CD4-positive, alpha-beta memory T cell (primary cell): Measurements from ENCODE around the gene DCDC2C. TPM values are rescaled to one million over a fixed set of nuclear protein-coding genes. Genes with fewer than 3 reads are reported as not detected.

Experiments
- CTCF ChIA-PET: fragments of 350-600 bp; sonication (Branson Sonifier 250); formaldehyde crosslinking; loops from one replicate; lab custom pipeline; 2021; ENCODE audit warnings: inconsistent platforms; ENCODE audit not compliant: partially characterized antibody; lab: Charles Lee
- POLR2A ChIA-PET: fragments of 350-600 bp; sonication (Branson Sonifier 250); formaldehyde crosslinking; loops from one replicate; lab custom pipeline; 2021; ENCODE audit not compliant: partially characterized antibody; lab: Charles Lee
- DNase-seq, 5 donors: peaks; one replicate each; pipeline versions ENCODE4 v3.0.0 to v3.0.0-alpha.2; 2020 to 2022; ENCODE audit warnings: mixed read lengths in 1 of 5
- H3K27ac ChIP-seq: one replicate; pipeline ENCODE4 v1.7.0; 2013; ENCODE audit warnings: low read depth, low read length
- H3K27me3 ChIP-seq: 2 replicates; pipeline ENCODE4 v1.7.0; 2013; ENCODE audit warnings: mild to moderate bottlenecking, low read length, moderate library complexity; ENCODE audit not compliant: insufficient read depth
- H3K36me3 ChIP-seq: 2 replicates; pipeline ENCODE4 v1.7.0; 2013; ENCODE audit warnings: mild to moderate bottlenecking, low read length, moderate library complexity; ENCODE audit not compliant: insufficient read depth
- H3K4me1 ChIP-seq: 2 replicates; pipeline ENCODE4 v1.7.0; 2013; ENCODE audit warnings: mild to moderate bottlenecking, low read length, moderate library complexity; ENCODE audit not compliant: insufficient read depth
- H3K4me3 ChIP-seq, 2 donors: one replicate each; pipeline ENCODE4 v1.7.0; 2013; ENCODE audit warnings: low read length in 2 of 2, mild to moderate bottlenecking in 1 of 2
- H3K9me3 ChIP-seq, 2 donors: one replicate each; pipeline ENCODE4 v1.7.0; 2013; ENCODE audit warnings: low read length in 2 of 2, control low read depth in 1 of 2; ENCODE audit not compliant: control insufficient read depth in 1 of 2
- H3K27ac Mint-ChIP-seq, 7 donors: one replicate each; pipeline ENCODE4 v1.8.0; 2020 to 2021; ENCODE audit warnings: mixed read lengths in 7 of 7, mild to moderate bottlenecking in 6 of 7, inconsistent platforms in 3 of 7, moderate library complexity in 3 of 7
- H3K27me3 Mint-ChIP-seq, 2 donors: one replicate each; pipeline ENCODE4 v1.8.0; 2020 to 2021; ENCODE audit warnings: mixed read lengths in 2 of 2
- H3K36me3 Mint-ChIP-seq, 2 donors: one replicate each; pipeline ENCODE4 v1.8.0; 2020 to 2021; ENCODE audit warnings: mixed read lengths in 2 of 2, inconsistent platforms in 1 of 2, mild to moderate bottlenecking in 1 of 2
- H3K4me1 Mint-ChIP-seq, 4 donors: one replicate each; pipeline ENCODE4 v1.8.0; 2020 to 2021; ENCODE audit warnings: mixed read lengths in 4 of 4, mild to moderate bottlenecking in 1 of 4
- H3K4me3 Mint-ChIP-seq, 8 donors: one replicate each; pipeline ENCODE4 v1.8.0; 2020 to 2021; ENCODE audit warnings: mixed read lengths in 8 of 8, mild to moderate bottlenecking in 7 of 8, moderate library complexity in 6 of 8, inconsistent platforms in 3 of 8
- H3K9me3 Mint-ChIP-seq, 8 donors: one replicate each; pipeline ENCODE4 v1.8.0; 2020 to 2021; ENCODE audit warnings: mixed read lengths in 8 of 8, mild to moderate bottlenecking in 5 of 8, inconsistent platforms in 3 of 8, moderate library complexity in 1 of 8
- intact Hi-C: fragments of 100-400 bp; cut with micrococcal nuclease; formaldehyde crosslinking; loops from one replicate; pipeline ENCODE4 v1.15.1; 2023
- polyA plus RNA-seq, 2 donors: library from polyadenylated mRNA; unstranded; fragments of 300-500 nt; fragmentation: Illumina TruSeq; gene quantifications; one replicate each; pipeline ENCODE4 v1.2.3, GENCODE V29; 2021
- total RNA-seq, 2 experiments: library from RNA; stranded (reverse); gene quantifications; one replicate each; pipeline ENCODE4 v1.2.3, GENCODE V29; 2021

DCDC2C gene
- total and polyA plus RNA-seq, 4 experiments from 2014 or later = not detected

DNA sequence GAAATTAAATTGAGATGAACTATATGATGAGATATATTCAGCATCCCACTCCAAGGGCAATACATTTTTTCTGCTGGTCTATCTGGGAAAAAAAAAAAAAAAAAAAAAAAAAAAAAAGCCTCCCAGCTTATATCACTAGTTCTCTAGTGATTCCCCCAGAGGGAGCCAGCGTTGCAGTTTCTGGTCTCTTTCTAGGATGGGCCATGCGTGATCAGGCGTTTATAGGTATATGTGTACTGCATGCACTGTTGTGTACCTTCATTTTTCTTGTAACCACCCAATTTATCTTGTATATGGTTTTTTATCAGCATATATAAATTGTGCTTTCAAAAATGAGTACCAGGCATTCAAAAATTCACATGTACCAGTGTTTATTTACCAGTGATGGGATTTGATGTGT, 35.1 kb downstream of the DCDC2C start:
- peaks cover 7 to 23% of the 10 kb centered on the region in 2 donors for H3K27me3 Mint-ChIP-seq
- no peaks in the 10 kb centered on the region for H3K27me3 ChIP-seq
- no peak overlapping the region for H3K4me3 Mint-ChIP-seq
- H3K4me1 ChIP-seq = no peaks in the 10 kb centered on the region
- DNase-seq = no peak
- no peaks in the 10 kb centered on the region for H3K36me3 ChIP-seq
- H3K9me3 Mint-ChIP-seq = no peaks in the 10 kb centered on the region
- ChIA-PET CTCF (no interaction called here), POLR2A (no interaction called here)
- H3K4me1 Mint-ChIP-seq = no peaks in the 10 kb centered on the region
- no peak overlapping the region for H3K27ac Mint-ChIP-seq
- no peak overlapping the region for H3K27ac ChIP-seq
- H3K9me3 ChIP-seq = no peaks in the 10 kb centered on the region
- intact Hi-C loops = loop anchor here (5.0 kb wide), 1 partner anchor 44 kb away; no protein-coding TSS in a partner anchor
- H3K4me3 ChIP-seq = no peak overlapping the region
- H3K36me3 Mint-ChIP-seq = no peaks in the 10 kb centered on the region

DNA sequence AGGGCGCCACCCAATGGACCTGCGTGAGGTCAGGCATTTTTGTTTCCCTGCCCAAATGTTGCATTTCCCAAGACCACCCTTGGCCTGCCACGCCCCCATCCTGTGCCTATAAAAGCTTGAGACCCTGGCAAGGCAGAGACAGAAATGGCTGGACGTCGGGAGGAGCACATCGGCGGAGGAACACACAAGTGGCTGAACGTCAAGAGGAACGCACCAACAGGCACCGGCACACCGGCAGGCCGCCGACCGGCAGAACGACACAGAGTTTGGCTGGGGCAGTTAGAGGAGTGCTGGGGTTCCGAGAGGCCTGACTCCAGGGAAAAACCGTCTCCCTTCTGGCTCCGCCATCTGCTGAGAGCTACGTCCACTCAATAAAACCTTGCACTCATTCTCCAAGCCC, 35.9 kb downstream of the DCDC2C start:
- CTCF ChIA-PET = no interaction called here
- DNase-seq = no peak
- Mint-ChIP-seq H3K36me3 (no peaks in the 10 kb centered on the region), H3K4me1 (no peaks in the 10 kb centered on the region), H3K4me3 (no peak overlapping the region), H3K27ac (no peak overlapping the region), H3K27me3 (peaks cover 4 to 21% of the 10 kb centered on the region in 2 donors), H3K9me3 (no peaks in the 10 kb centered on the region)
- Histone ChIP-seq H3K9me3 (no peaks in the 10 kb centered on the region), H3K36me3 (no peaks in the 10 kb centered on the region), H3K27ac (no peak overlapping the region), H3K27me3 (no peaks in the 10 kb centered on the region), H3K4me3 (no peak overlapping the region), H3K4me1 (no peaks in the 10 kb centered on the region)
- intact Hi-C loops = loop anchor here (5.0 kb wide), 1 partner anchor 43 kb away; no protein-coding TSS in a partner anchor
- POLR2A ChIA-PET = no interaction called here

DNA sequence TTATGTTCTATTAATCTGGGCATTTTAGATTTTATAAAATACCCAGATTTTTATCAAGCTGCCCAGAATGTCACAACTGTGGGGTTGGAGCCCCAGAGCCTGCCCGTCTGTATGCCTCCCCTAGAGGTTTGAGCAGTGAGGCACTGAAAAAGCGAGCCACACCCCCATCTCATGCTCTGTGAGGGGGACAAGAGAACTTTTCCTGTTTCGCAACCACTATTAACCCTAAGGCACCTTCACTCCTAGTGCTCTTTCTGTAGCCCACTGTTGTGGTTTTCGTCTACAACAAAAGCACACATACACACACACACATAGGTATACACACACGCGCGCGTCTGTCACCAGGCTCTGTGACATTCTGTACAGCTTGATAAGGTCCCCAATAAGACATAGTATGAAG, 38.0 kb downstream of the DCDC2C start:
- intact Hi-C loops = no loop called here

DNA sequence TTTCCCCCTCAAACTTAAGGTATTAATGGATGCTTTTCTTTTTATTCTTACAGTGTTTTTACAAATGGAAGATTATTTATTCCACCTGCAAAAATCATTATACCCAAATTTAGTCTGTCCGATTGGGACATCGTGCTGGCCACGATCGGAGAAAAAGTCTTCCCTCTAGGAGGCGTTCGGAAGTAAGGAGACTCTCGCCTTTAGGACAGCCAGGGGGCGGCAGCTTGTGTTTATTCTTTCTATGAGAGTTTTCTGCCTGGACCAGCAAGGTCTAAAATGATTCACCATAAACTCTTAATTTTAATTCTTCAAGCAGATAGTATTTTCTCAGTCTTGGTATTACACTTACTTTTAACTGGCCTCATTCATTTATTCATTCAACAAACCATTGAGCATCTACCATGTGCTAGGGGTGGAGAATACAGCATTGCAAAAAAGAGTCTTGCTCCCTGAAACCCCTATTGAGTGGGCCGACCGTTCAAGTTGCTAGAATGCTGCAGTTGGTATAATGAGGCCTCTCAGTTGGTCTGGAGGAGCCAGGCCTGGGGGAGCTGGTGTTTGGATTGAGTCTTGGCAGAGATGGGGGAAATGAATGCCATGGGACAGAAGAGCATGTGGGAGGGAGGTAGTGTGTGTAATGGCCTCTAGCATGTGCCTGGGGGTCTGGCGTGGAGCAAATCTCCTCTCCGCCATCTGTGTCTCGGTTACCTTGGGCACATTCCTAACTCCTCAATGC, 38.7 kb downstream of the DCDC2C start:
- Histone ChIP-seq H3K4me1 (no peaks in the 10 kb centered on the region), H3K4me3 (no peak overlapping the region), H3K27ac (no peak overlapping the region), H3K27me3 (no peaks in the 10 kb centered on the region), H3K36me3 (no peaks in the 10 kb centered on the region), H3K9me3 (no peaks in the 10 kb centered on the region)
- no peak overlapping the region for H3K4me3 Mint-ChIP-seq
- POLR2A ChIA-PET = no interaction called here
- intact Hi-C loops = no loop called here
- CTCF ChIA-PET = no interaction called here
- H3K36me3 Mint-ChIP-seq = no peaks in the 10 kb centered on the region
- H3K27me3 Mint-ChIP-seq = peaks cover 3 to 27% of the 10 kb centered on the region in 2 donors
- H3K9me3 Mint-ChIP-seq = no peaks in the 10 kb centered on the region
- H3K4me1 Mint-ChIP-seq = no peaks in the 10 kb centered on the region
- DNase-seq = no peak
- H3K27ac Mint-ChIP-seq = no peak overlapping the region

More for the DNA sequence above, 38.0 kb downstream of the DCDC2C start:
- Histone ChIP-seq H3K9me3 (no peaks in the 10 kb centered on the region), H3K4me3 (no peak overlapping the region), H3K36me3 (no peaks in the 10 kb centered on the region), H3K27ac (no peak overlapping the region), H3K4me1 (no peaks in the 10 kb centered on the region), H3K27me3 (no peaks in the 10 kb centered on the region)
- ChIA-PET CTCF (interaction anchor here (1.2 kb wide), 1 partner anchor 14 kb away, joined by 3 read pairs; no protein-coding TSS in a partner anchor), POLR2A (no interaction called here)
- Mint-ChIP-seq H3K27ac (no peak overlapping the region), H3K27me3 (peaks cover 3 to 25% of the 10 kb centered on the region in 2 donors), H3K36me3 (no peaks in the 10 kb centered on the region), H3K9me3 (no peaks in the 10 kb centered on the region), H3K4me1 (no peaks in the 10 kb centered on the region), H3K4me3 (no peak overlapping the region)
- DNase-seq = no peak

DNA sequence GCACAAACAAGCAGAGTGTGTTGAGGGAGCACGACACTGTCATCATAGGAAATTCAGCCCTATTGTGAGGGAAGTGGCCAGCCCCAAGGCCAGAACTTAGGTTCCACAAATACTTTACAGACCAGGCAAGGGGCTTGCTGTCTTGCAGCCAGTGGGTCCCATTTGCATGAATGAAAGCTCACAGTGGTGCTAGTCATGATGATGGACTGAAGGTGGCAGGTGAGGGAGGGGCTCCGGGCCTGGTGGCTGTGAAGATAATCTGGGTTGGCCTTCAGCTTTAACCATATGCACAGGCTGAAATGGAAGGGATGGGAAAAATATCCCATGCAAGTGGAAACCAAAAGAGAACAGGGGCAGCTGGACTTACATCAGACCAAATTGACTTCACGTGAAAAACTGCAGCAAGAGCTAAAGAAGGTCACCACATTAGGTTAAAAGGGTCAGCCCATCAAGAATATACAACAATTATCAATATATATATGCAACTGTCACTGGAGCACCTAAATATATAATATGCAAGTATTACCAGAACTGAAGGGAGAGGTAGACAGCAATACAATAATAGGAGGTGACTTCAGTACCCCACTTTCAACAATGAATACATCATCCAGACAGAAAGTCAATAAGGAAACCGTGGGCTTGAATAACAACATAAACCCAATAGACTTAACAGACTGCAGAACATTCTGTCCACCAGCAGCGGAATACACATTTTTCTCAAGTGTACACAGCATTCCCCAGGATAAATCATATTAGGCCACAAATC, 39.6 kb downstream of the DCDC2C start:
- Histone ChIP-seq H3K36me3 (no peaks in the 10 kb centered on the region), H3K27ac (no peak overlapping the region), H3K9me3 (no peaks in the 10 kb centered on the region), H3K4me3 (no peak overlapping the region), H3K4me1 (no peaks in the 10 kb centered on the region), H3K27me3 (no peaks in the 10 kb centered on the region)
- H3K36me3 Mint-ChIP-seq = no peaks in the 10 kb centered on the region
- ChIA-PET CTCF (no interaction called here), POLR2A (no interaction called here)
- H3K27ac Mint-ChIP-seq = no peak overlapping the region
- no peak overlapping the region for H3K4me3 Mint-ChIP-seq
- DNase-seq = no peak
- H3K9me3 Mint-ChIP-seq = no peaks in the 10 kb centered on the region
- no peaks in the 10 kb centered on the region for H3K4me1 Mint-ChIP-seq
- intact Hi-C loops = no loop called here
- H3K27me3 Mint-ChIP-seq = peaks cover 3 to 27% of the 10 kb centered on the region in 2 donors

DNA sequence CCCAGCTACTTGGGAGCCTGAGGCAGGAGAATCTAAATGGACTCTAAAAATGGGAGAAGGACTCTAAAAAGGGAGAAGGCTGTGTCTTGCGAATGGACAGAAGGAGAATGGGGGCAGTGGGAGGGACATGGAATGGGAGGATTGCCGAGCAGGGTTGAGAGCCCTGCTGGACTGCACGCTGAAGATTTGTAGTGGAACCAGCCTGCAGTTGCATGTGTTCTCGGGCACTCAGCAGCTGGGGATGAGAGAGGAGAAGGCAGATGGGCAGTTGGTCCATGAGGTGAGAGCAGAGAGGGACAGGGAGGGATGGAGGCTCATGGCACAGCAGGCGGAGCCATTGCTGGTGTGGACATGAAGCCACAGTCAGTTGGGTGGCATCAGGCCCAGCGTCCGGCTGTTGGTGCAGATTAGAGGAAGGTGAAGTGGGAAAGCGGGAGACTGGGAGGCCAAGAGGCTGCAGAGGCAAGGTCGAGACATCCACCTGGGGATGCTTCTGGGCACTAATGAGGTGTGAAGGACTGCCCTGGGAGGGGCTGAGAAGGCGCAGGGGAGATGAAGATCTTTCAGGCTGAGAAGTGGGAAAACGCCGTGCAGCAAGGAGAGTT, 40.7 kb downstream of the DCDC2C start:
- Mint-ChIP-seq H3K36me3 (no peaks in the 10 kb centered on the region), H3K4me1 (no peaks in the 10 kb centered on the region), H3K27ac (no peak overlapping the region), H3K4me3 (no peak overlapping the region), H3K27me3 (peaks cover 3 to 25% of the 10 kb centered on the region in 2 donors), H3K9me3 (no peaks in the 10 kb centered on the region)
- intact Hi-C loops = no loop called here
- Histone ChIP-seq H3K9me3 (no peaks in the 10 kb centered on the region), H3K4me1 (no peaks in the 10 kb centered on the region), H3K4me3 (no peak overlapping the region), H3K36me3 (no peaks in the 10 kb centered on the region), H3K27me3 (no peaks in the 10 kb centered on the region), H3K27ac (no peak overlapping the region)
- CTCF ChIA-PET = no interaction called here
- POLR2A ChIA-PET = no interaction called here
- no peak for DNase-seq

DNA sequence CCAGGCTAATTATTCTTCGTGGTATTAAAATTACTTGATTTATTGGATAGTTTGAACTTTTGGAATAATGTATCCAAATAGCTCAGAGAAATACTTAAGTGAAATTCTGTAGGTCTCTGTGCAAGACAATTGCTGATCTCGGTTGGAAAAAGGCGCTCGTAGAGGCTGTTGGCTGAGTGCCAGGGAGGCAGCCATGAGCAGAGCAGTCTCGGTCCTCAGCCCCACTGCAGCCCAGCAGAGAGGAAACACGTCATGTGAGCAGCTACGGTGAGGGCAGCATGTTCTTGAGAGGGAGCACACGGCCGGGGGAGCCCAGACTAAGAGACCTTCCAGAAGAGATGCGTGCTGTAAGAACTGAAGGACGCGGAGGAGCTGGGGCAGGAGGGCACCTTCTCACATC, 42.5 kb downstream of the DCDC2C start:
- ChIA-PET POLR2A (no interaction called here), CTCF (interaction anchor here (0.7 kb wide), 1 partner anchor 20 kb away, joined by 3 read pairs; no protein-coding TSS in a partner anchor)
- Histone ChIP-seq H3K36me3 (no peaks in the 10 kb centered on the region), H3K9me3 (no peaks in the 10 kb centered on the region), H3K4me3 (no peak overlapping the region), H3K27ac (no peak overlapping the region), H3K4me1 (no peaks in the 10 kb centered on the region), H3K27me3 (no peaks in the 10 kb centered on the region)
- no peaks in the 10 kb centered on the region for H3K4me1 Mint-ChIP-seq
- no peaks in the 10 kb centered on the region for H3K36me3 Mint-ChIP-seq
- H3K27ac Mint-ChIP-seq = no peak overlapping the region
- intact Hi-C loops = no loop called here
- H3K9me3 Mint-ChIP-seq = no peaks in the 10 kb centered on the region
- no peak overlapping the region for H3K4me3 Mint-ChIP-seq
- H3K27me3 Mint-ChIP-seq = peaks cover 9 to 25% of the 10 kb centered on the region in 2 donors
- DNase-seq = no peak
